CD14-positive monocyte (primary cell): ENCODE results near the gene ELF5. TPM values are rescaled to one million over a fixed set of nuclear protein-coding genes. Genes with fewer than 3 reads are reported as not detected.

Experiments
- DNase-seq, 3 donors: peaks; one replicate each; pipeline ENCODE4 v3.0.0-alpha.2; 2011 to 2022
- H2AFZ ChIP-seq: 2 replicates; pipeline ENCODE4 v1.6.0; 2012; ENCODE audit warnings: mild to moderate bottlenecking, low read depth, low read length, inconsistent platforms; ENCODE audit not compliant: insufficient read depth, poor library complexity, severe bottlenecking
- H3K27ac ChIP-seq, 2 donors: 1 replicate in 1 of 2; 2 replicates in 1 of 2; pipeline ENCODE4 v1.5.1; 2012 to 2013; ENCODE audit warnings: low read length in 2 of 2, control low read depth in 1 of 2, inconsistent platforms in 1 of 2, low read depth in 1 of 2, mild to moderate bottlenecking in 1 of 2
- H3K27me3 ChIP-seq, 2 donors: one replicate each; pipeline versions ENCODE4 v1.6.0 to v1.6.1; 2011 to 2013; ENCODE audit warnings: low read length in 2 of 2; ENCODE audit not compliant: control insufficient read depth in 2 of 2, insufficient read depth in 2 of 2
- H3K36me3 ChIP-seq, 2 donors: replicated peaks in 1 of 2; 1 replicate in 1 of 2; 2 replicates in 1 of 2; pipeline versions ENCODE4 v1.5.1 to v1.6.1; 2012 to 2013; ENCODE audit warnings: low read length in 2 of 2, control low read depth in 1 of 2, inconsistent platforms in 1 of 2, mild to moderate bottlenecking in 1 of 2; ENCODE audit not compliant: insufficient read depth in 2 of 2, control insufficient read depth in 1 of 2
- H3K4me1 ChIP-seq, 2 donors: 1 replicate in 1 of 2; 2 replicates in 1 of 2; pipeline versions ENCODE4 v1.5.1 to v1.6.1; 2012 to 2013; ENCODE audit warnings: low read length in 2 of 2, control low read depth in 1 of 2, inconsistent platforms in 1 of 2, mild to moderate bottlenecking in 1 of 2, moderate library complexity in 1 of 2; ENCODE audit not compliant: insufficient read depth in 2 of 2, control insufficient read depth in 1 of 2
- H3K4me2 ChIP-seq: replicated peaks from 2 replicates; pipeline ENCODE3; 2012; ENCODE audit warnings: low read length, moderate library complexity, mild to moderate bottlenecking; ENCODE audit not compliant: poor library complexity, severe bottlenecking; ENCODE audit errors: extremely low read depth
- H3K4me3 ChIP-seq, 3 experiments: fragments of 200-600 bp in 1 of 3; sonication (generic) in 1 of 3; replicated peaks in 1 of 3; 1 replicate in 2 of 3; 2 replicates in 1 of 3; pipeline ENCODE4 v1.5.1; 2011 to 2013; ENCODE audit warnings: low read length in 3 of 3, mild to moderate bottlenecking in 3 of 3, control low read depth in 2 of 3, low read depth in 2 of 3, inconsistent platforms in 1 of 3, moderate library complexity in 1 of 3
- H3K79me2 ChIP-seq: 2 replicates; pipeline ENCODE4 v1.6.0; 2012; ENCODE audit warnings: mild to moderate bottlenecking, control low read depth, inconsistent platforms, low read length, moderate library complexity; ENCODE audit not compliant: insufficient read depth
- H3K9ac ChIP-seq: 2 replicates; pipeline ENCODE4 v1.6.0; 2017; ENCODE audit warnings: low read length, mild to moderate bottlenecking; ENCODE audit not compliant: insufficient read depth, poor library complexity, severe bottlenecking
- H3K9me3 ChIP-seq, 2 donors: replicated peaks in 1 of 2; 1 replicate in 1 of 2; 2 replicates in 1 of 2; pipeline versions ENCODE4 v1.5.1 to v1.6.1; 2012 to 2013; ENCODE audit warnings: low read length in 2 of 2, control low read depth in 1 of 2; ENCODE audit not compliant: control insufficient read depth in 1 of 2, insufficient read depth in 1 of 2
- H4K20me1 ChIP-seq: 2 replicates; pipeline ENCODE4 v1.6.0; 2012; ENCODE audit warnings: mild to moderate bottlenecking, low read length, control low read depth, moderate library complexity; ENCODE audit not compliant: insufficient read depth
- H3K27ac Mint-ChIP-seq, 7 donors: one replicate each; pipeline ENCODE4 v1.8.0; 2020; ENCODE audit warnings: mild to moderate bottlenecking in 7 of 7, mixed read lengths in 7 of 7, moderate library complexity in 6 of 7, inconsistent platforms in 2 of 7
- H3K27me3 Mint-ChIP-seq, 3 donors: one replicate each; pipeline ENCODE4 v1.8.0; 2021 to 2022; ENCODE audit warnings: low read depth in 3 of 3, mild to moderate bottlenecking in 3 of 3, mixed read lengths in 3 of 3, moderate library complexity in 3 of 3, inconsistent platforms in 1 of 3
- H3K36me3 Mint-ChIP-seq, 2 donors: one replicate each; pipeline ENCODE4 v1.8.0; 2020; ENCODE audit warnings: mixed read lengths in 2 of 2, inconsistent platforms in 1 of 2, mild to moderate bottlenecking in 1 of 2
- H3K4me1 Mint-ChIP-seq: one replicate; pipeline ENCODE4 v1.8.0; 2020; ENCODE audit warnings: mild to moderate bottlenecking, mixed read lengths
- H3K4me3 Mint-ChIP-seq, 2 donors: one replicate each; pipeline ENCODE4 v1.8.0; 2020; ENCODE audit warnings: mild to moderate bottlenecking in 2 of 2, mixed read lengths in 2 of 2, moderate library complexity in 1 of 2
- H3K9me3 Mint-ChIP-seq, 7 donors: one replicate each; pipeline ENCODE4 v1.8.0; 2020 to 2022; ENCODE audit warnings: mixed read lengths in 7 of 7, mild to moderate bottlenecking in 6 of 7, moderate library complexity in 6 of 7, inconsistent platforms in 2 of 7
- CTCF ChIP-seq: fragments of 200-600 bp; IDR thresholded peaks from one replicate; pipeline ENCODE4 v1.8.0; 2022; ENCODE audit warnings: antibody characterized with exemption, mild to moderate bottlenecking
- WGBS: methylation state at CpG from one replicate; pipeline ENCODE4 v1.1.5; 2013; ENCODE audit warnings: missing lambda C conversion rate; ENCODE audit not compliant: insufficient coverage; 5-methylcytosine and 5-hydroxymethylcytosine counted together
- intact Hi-C, 2 donors: fragments of 100-400 bp; cut with micrococcal nuclease; formaldehyde crosslinking; loops; one replicate each; pipeline versions ENCODE4 v1.15.0 to v1.15.1; 2023
- polyA minus RNA-seq: library from RNA; depleted of rRNA, polyadenylated mRNA; stranded (reverse); fragments of >200 nt; gene quantifications from 2 replicates; pipeline ENCODE4 v1.2.3, GENCODE V29; 2012
- polyA plus RNA-seq, 3 donors: library from polyadenylated mRNA; depleted of rRNA in 1 of 3; unstranded in 2 of 3; stranded (reverse) in 1 of 3; fragments of 300-500 nt in 2 of 3; fragments of >200 nt in 1 of 3; fragmentation: Illumina TruSeq in 2 of 3; gene quantifications; 1 replicate in 2 of 3; 2 replicates in 1 of 3; pipeline ENCODE4 v1.2.3, GENCODE V29; 2012 to 2021
- total RNA-seq, 12 experiments: library from RNA in 1 of 12; stranded (reverse) in 1 of 12; fragments of 120-200 nt in 1 of 12; gene quantifications; one replicate each; pipeline ENCODE4 v1.2.4 and lab custom pipeline; 2013 to 2026; ENCODE audit warnings: mixed read lengths in 6 of 12, inconsistent platforms in 1 of 12

Gene ELF5
- total RNA-seq (2013), result 0.04 TPM
- polyA plus RNA-seq (under 1 TPM in 1 of 3 donors, not detected in 2; 0.27 TPM), polyA minus RNA-seq (not detected in 2 replicates), total RNA-seq (lab: John Stamatoyannopoulos, UW) (0 to 2.3 (median 0) reads per million in 11 experiments)

- Mint-ChIP-seq H3K27me3 (peaks cover 0 to 5% (median 0%) of the 10 kb centered on the region in 3 donors), H3K9me3 (peaks cover 0 to 2% (median 0%) of the 10 kb centered on the region in 7 donors), H3K4me1 (peaks cover 25% of the 10 kb centered on the region), H3K27ac (peak within 1 kb of the TSS in 2 of 7 donors; percentile 35 to 59), H3K4me3 (no peak within 1 kb of the TSS), H3K36me3 (no peaks in the 10 kb centered on the region)
- intact Hi-C loops, result loop anchor here in 1 of 2 donors (10.0 kb wide), 1 partner anchor 381 kb away; no protein-coding TSS in a partner anchor
- Histone ChIP-seq H3K36me3 (no peaks in the 10 kb centered on the region), H3K9ac (no peak within 1 kb of the TSS), H4K20me1 (no peaks in the 10 kb centered on the region), H3K4me1 (peaks cover 15 to 19% of the 10 kb centered on the region in 2 donors), H3K27ac (no peak within 1 kb of the TSS), H3K27me3 (no peaks in the 10 kb centered on the region), H3K79me2 (no peaks in the 10 kb centered on the region), H3K9me3 (no peaks in the 10 kb centered on the region), H3K4me3 (no peak within 1 kb of the TSS), H3K4me2 (no peak within 1 kb of the TSS), H2AFZ (no peak within 1 kb of the TSS)
- no peak for TF ChIP-seq CTCF
- DNase-seq, result no peak
- 100% methylated on average over 12 of the region's 17 CpGs for WGBS
Measured at GRCh38 chr11:34513682-34514449, at the start of gene ELF5. ELF5 (minus strand) TSS chr11:34513794; CDS start chr11:34505749, 8,045 bp downstream.

GRCh38 chr11:34562976-34563375 lies 49.4 kb upstream of the ELF5 start:
- H4K20me1 ChIP-seq, result no peaks in the 10 kb centered on the region
- H3K4me3 ChIP-seq, result no peak overlapping the region
- no peak for TF ChIP-seq CTCF
- no CpG with 5 or more reads among the region's 2 CpGs for WGBS
- H2AFZ ChIP-seq, result no peak overlapping the region
- no peaks in the 10 kb centered on the region for H3K79me2 ChIP-seq
- no peaks in the 10 kb centered on the region for H3K9me3 ChIP-seq
- no peak overlapping the region for H3K9ac ChIP-seq
- H3K27me3 ChIP-seq, result peaks cover 0 to 3% of the 10 kb centered on the region in 2 donors
- no peaks in the 10 kb centered on the region for H3K36me3 ChIP-seq
- no peak overlapping the region for H3K27ac ChIP-seq
- no peak overlapping the region for H3K4me3 Mint-ChIP-seq
- no peaks in the 10 kb centered on the region for H3K9me3 Mint-ChIP-seq
- peaks cover 10 to 29% (median 14%) of the 10 kb centered on the region in 3 donors for H3K27me3 Mint-ChIP-seq
- H3K4me1 Mint-ChIP-seq, result no peaks in the 10 kb centered on the region
- intact Hi-C loops, result no loop called here
- H3K4me2 ChIP-seq, result no peak overlapping the region
- H3K27ac Mint-ChIP-seq, result no peak overlapping the region
- H3K36me3 Mint-ChIP-seq, result no peaks in the 10 kb centered on the region
- H3K4me1 ChIP-seq, result no peaks in the 10 kb centered on the region
- DNase-seq, result no peak
